Vagina (tissue), 2 donors: ENCODE measurements around the gene C13orf42.

ENCODE experiments used
- POLR2A ChIP-seq, 2 donors: fragments of 450-650 bp; IDR thresholded peaks; one replicate each; pipeline ENCODE4 v1.6.1; 2017; ENCODE audit warnings: antibody characterized with exemption in 2 of 2, mild to moderate bottlenecking in 2 of 2, moderate library complexity in 2 of 2
- POLR2AphosphoS5 ChIP-seq, 2 donors: sonication (generic); formaldehyde crosslinking; IDR thresholded peaks; one replicate each; pipeline ENCODE4 v1.9.0; 2017; ENCODE audit warnings: antibody characterized with exemption in 2 of 2, mild to moderate bottlenecking in 2 of 2, low read depth in 1 of 2; ENCODE audit not compliant: insufficient read depth in 1 of 2
- TF ChIP-seq, protein P1 (sequence below), 3 experiments: fragments of 450-650 bp in 2 of 3; fragments of 200-600 bp in 1 of 3; sonication (generic) in 1 of 3; IDR thresholded peaks; one replicate each; pipeline ENCODE4 v1.5.1; 2017 to 2019; ENCODE audit warnings: antibody characterized with exemption in 3 of 3, mild to moderate bottlenecking in 2 of 3, moderate library complexity in 2 of 3

DNA sequence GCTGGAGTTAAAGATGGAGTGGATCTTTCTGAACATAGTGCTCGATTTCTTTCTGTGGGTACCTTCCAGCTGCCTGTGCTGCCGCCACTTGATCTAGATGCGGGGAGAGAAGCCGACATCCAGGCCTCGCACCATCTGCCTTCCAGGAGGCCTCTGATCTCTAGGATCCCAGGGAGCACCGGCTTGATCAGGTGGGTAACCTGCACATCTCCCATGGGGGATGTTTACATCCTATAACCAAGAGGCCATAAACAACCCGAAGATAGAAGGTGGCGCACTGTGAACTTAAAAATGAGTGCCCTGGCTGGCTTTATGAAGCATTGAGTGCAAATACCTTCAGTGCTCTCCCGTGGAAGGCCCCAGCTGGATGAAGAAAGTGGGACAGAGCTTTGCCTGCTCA, at the start of gene C13orf42:
- TF ChIP-seq, protein P1, sequence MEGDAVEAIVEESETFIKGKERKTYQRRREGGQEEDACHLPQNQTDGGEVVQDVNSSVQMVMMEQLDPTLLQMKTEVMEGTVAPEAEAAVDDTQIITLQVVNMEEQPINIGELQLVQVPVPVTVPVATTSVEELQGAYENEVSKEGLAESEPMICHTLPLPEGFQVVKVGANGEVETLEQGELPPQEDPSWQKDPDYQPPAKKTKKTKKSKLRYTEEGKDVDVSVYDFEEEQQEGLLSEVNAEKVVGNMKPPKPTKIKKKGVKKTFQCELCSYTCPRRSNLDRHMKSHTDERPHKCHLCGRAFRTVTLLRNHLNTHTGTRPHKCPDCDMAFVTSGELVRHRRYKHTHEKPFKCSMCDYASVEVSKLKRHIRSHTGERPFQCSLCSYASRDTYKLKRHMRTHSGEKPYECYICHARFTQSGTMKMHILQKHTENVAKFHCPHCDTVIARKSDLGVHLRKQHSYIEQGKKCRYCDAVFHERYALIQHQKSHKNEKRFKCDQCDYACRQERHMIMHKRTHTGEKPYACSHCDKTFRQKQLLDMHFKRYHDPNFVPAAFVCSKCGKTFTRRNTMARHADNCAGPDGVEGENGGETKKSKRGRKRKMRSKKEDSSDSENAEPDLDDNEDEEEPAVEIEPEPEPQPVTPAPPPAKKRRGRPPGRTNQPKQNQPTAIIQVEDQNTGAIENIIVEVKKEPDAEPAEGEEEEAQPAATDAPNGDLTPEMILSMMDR (IDR thresholded peaks at IDR 0.05), result no peak
- TF ChIP-seq POLR2A (IDR thresholded peaks at IDR 0.05) (no peak), POLR2AphosphoS5 (IDR thresholded peaks at IDR 0.05; ENCODE audit: insufficient read depth in 1 of 2, low read depth in 1 of 2) (no peak)
